Activated CD4-positive, alpha-beta T cell treated with anti-CD3 and anti-CD28 coated beads, Interleukin-2, amount 10 ng/mL, durations not matched to agents 7 days and 5 days (primary cell): Measurements from ENCODE around the gene SH3PXD2A. TPM values are rescaled to one million over a fixed set of nuclear protein-coding genes. Genes with fewer than 3 reads are reported as not detected.

ENCODE experiments used
- CTCF ChIA-PET: fragments of 350-600 bp; sonication (Branson Sonifier 250); formaldehyde crosslinking; loops from one replicate; lab custom pipeline; 2021; ENCODE audit warnings: antibody characterized with exemption; lab: Charles Lee
- POLR2A ChIA-PET: fragments of 350-600 bp; sonication (Branson Sonifier 250); formaldehyde crosslinking; loops from one replicate; lab custom pipeline; 2021; ENCODE audit warnings: antibody characterized with exemption; lab: Charles Lee
- DNase-seq: peaks from one replicate; pipeline ENCODE4 v3.0.0-alpha.2; 2020
- H3K27ac Mint-ChIP-seq: one replicate; pipeline ENCODE4 v1.8.0; 2021; ENCODE audit warnings: mild to moderate bottlenecking, moderate library complexity, mixed read lengths
- H3K27me3 Mint-ChIP-seq: one replicate; pipeline ENCODE4 v1.8.0; 2021; ENCODE audit warnings: mixed read lengths
- H3K36me3 Mint-ChIP-seq: one replicate; pipeline ENCODE4 v1.8.0; 2021; ENCODE audit warnings: low read depth, mixed read lengths
- H3K4me1 Mint-ChIP-seq: one replicate; pipeline ENCODE4 v1.8.0; 2021; ENCODE audit warnings: mixed read lengths
- H3K4me3 Mint-ChIP-seq: one replicate; pipeline ENCODE4 v1.8.0; 2021; ENCODE audit warnings: mild to moderate bottlenecking, moderate library complexity, mixed read lengths
- H3K9me3 Mint-ChIP-seq: one replicate; pipeline ENCODE4 v1.8.0; 2021; ENCODE audit warnings: mixed read lengths
- total RNA-seq, 2 experiments: library from RNA; stranded (reverse); gene quantifications; one replicate each; pipeline ENCODE4 v1.2.3, GENCODE V29; 2021

The SH3PXD2A gene
- total RNA-seq, 2 experiments from 2014 or later: 11.9 to 12.7 TPM

DNA sequence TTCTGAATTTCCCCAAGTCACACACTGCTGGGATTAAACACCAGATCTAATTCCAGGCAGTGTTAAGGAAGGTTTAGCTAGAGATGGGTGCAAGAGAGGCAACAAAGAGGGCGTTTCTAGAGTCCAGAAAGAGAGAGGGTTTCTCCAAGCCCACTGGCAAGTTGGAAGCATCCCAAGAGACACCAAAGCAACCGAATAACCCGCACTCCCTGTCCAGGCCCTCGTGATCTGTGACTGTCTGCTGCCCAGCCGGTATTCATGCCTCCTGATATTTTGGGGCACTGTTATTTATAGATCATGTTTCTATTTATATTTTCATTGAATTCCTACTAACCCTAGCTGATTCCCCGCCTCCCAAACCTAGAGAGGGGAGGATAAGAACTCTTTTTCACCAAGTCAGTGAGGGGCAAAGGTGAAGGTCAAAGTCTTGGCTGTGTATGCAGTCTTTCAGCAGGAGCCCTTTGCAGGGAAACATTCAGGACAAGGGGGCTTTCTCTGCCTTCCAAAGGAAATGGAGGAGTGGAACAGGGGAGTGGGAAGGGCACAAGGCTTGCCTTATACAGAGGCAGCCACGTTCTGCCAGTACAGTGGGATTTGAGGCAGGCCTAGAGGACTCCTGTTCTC is 103.6 kb downstream of the SH3PXD2A start:
- no peak overlapping the region for H3K27ac Mint-ChIP-seq
- POLR2A ChIA-PET: no interaction called here
- DNase-seq: no peak
- H3K9me3 Mint-ChIP-seq: peaks cover 19% of the 10 kb centered on the region
- CTCF ChIA-PET: interaction anchor here (0.6 to 10.8 kb wide), 8 partner anchors 11 to 96 kb away, joined by 3 to 71 read pairs (median 3); no protein-coding TSS in a partner anchor
- H3K4me3 Mint-ChIP-seq: no peak overlapping the region
- H3K27me3 Mint-ChIP-seq: peaks cover 35% of the 10 kb centered on the region
- peaks cover 12% of the 10 kb centered on the region for H3K36me3 Mint-ChIP-seq
- peaks cover 50% of the 10 kb centered on the region for H3K4me1 Mint-ChIP-seq

DNA sequence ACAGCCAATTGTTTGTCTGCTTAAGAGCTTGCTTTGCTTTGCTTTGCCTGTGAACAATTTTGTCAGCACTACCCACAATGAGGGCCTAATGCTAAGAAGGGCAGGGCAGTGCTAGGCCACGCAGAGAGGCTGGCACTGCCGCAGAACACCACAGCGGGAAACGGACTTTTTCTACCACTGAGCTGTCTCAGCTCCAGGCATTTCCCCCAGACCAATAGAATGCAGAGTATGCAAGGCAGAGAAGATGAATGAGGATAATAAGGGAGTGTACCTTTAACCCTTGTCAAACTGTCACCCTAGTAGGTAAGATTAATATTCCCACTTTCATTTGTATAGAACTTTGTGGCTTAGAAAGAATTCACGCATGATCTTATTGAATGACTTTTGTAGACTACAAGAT is 104.5 kb downstream of the SH3PXD2A start:
- no peak overlapping the region for H3K27ac Mint-ChIP-seq
- peaks cover 52% of the 10 kb centered on the region for H3K4me1 Mint-ChIP-seq
- peaks cover 12% of the 10 kb centered on the region for H3K36me3 Mint-ChIP-seq
- no peak for DNase-seq
- ChIA-PET CTCF (interaction anchor here (0.5 to 10.8 kb wide), 4 partner anchors 15 to 531 kb away, joined by 3 to 71 read pairs (median 4); no protein-coding TSS in a partner anchor), POLR2A (no interaction called here)
- H3K9me3 Mint-ChIP-seq: peaks cover 19% of the 10 kb centered on the region
- H3K27me3 Mint-ChIP-seq: peaks cover 30% of the 10 kb centered on the region
- no peak overlapping the region for H3K4me3 Mint-ChIP-seq

DNA sequence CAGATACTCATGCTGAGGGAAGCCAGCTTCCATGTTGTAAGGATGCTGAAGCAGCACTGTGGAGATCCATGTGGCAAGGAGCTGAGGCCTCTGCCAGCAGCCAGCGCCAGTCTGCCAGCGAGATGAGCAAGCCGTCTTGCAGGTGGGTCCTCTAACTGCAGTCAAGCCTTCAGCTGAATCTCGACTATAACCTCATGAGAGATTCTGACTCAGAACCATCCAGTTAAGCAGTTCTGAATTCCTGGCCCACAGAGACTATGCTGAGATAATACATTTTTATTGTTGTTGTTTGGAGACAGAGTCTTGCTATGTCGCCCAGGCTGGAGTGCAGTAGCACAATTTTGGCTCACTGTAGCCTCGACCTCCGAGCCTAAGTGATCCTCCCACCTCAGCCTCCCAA is 105.6 kb downstream of the SH3PXD2A start:
- Mint-ChIP-seq H3K4me1 (peaks cover 57% of the 10 kb centered on the region), H3K9me3 (peaks cover 19% of the 10 kb centered on the region), H3K4me3 (no peak overlapping the region), H3K36me3 (peaks cover 12% of the 10 kb centered on the region), H3K27ac (peak overlapping the region; percentile 31), H3K27me3 (peaks cover 25% of the 10 kb centered on the region)
- CTCF ChIA-PET: interaction anchor here (1.1 to 10.8 kb wide), 4 partner anchors 9 to 16 kb away, joined by 3 to 71 read pairs (median 17); no protein-coding TSS in a partner anchor
- POLR2A ChIA-PET: interaction anchor here (0.7 kb wide), 1 partner anchor 10 kb away, joined by 3 read pairs; no protein-coding TSS in a partner anchor
- no peak for DNase-seq

DNA sequence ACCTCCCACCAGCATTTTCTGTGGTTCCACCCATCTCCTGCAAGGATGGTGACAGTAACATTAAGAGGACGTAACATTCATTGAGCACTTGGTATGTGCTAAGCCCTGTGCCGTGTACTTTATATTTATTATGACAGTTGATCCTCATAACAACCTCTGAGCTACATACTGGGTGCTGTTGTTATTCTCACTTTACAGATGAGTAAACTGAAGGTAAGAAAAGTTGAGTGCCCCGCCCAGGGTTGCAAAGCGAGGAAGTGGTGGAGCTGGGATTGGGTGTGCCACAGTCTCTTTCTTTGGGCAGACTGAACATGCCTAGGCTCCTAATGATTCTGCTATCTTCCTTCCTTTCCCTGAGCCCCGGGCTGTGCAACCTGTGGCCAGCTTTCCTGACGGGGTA is 107.4 kb downstream of the SH3PXD2A start:
- H3K4me3 Mint-ChIP-seq: peak overlapping the region; percentile 9
- ChIA-PET POLR2A (interaction anchor here (1.7 kb wide), 1 partner anchor 10 kb away, joined by 6 read pairs; no protein-coding TSS in a partner anchor), CTCF (interaction anchor here (0.7 to 10.8 kb wide), 7 partner anchors 7 to 107 kb away, joined by 3 to 71 read pairs (median 18); partner anchors contain the start of gene SH3PXD2A)
- H3K9me3 Mint-ChIP-seq: peaks cover 15% of the 10 kb centered on the region
- H3K27ac Mint-ChIP-seq: peak overlapping the region; percentile 90
- peaks cover 11% of the 10 kb centered on the region for H3K36me3 Mint-ChIP-seq
- H3K4me1 Mint-ChIP-seq: peaks cover 50% of the 10 kb centered on the region
- peaks cover 11% of the 10 kb centered on the region for H3K27me3 Mint-ChIP-seq
- DNase-seq: peak; percentile 69

DNA sequence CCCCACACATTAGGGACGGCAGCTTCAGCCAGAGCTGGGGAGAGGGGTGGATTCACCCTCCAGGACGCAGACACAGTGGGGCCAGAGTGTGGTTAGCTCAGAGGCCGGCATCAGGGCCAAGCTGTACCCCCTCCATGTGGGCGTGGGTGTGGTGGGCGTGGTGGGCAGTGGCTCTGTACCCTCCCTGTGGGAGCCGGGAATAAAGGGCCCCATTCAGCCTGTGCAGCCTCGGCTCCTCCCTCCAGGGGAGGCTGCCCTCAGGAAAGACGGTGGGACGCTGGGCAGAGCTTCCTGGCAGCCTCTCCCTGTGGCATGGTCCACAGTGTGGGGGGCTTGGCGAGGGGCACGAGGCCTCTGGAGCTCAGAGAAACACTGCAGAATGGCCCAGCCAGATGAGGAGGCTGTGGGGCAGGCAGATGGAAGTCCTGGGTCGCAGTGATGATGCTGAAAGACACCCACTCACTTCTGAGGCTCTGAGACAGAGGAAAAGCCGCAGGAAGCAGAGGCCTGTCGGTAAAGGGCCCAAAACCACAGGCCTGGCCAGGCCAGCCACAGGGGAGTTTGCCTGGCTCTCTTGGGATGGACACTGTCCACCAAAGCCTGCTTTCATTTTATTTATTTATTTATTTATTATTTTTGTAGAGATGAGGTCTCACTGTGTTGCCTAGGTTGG is 108.0 kb downstream of the SH3PXD2A start:
- Mint-ChIP-seq H3K9me3 (peaks cover 11% of the 10 kb centered on the region), H3K4me1 (peaks cover 50% of the 10 kb centered on the region), H3K27me3 (peaks cover 10% of the 10 kb centered on the region), H3K36me3 (peaks cover 10% of the 10 kb centered on the region), H3K27ac (peak overlapping the region; percentile 90), H3K4me3 (no peak overlapping the region)
- no peak for DNase-seq
- ChIA-PET CTCF (interaction anchor here (0.7 to 5.6 kb wide), 6 partner anchors 8 to 108 kb away, joined by 3 to 30 read pairs (median 12); partner anchors contain the start of gene SH3PXD2A), POLR2A (interaction anchor here (1.7 kb wide), 1 partner anchor 11 kb away, joined by 6 read pairs; no protein-coding TSS in a partner anchor)

DNA sequence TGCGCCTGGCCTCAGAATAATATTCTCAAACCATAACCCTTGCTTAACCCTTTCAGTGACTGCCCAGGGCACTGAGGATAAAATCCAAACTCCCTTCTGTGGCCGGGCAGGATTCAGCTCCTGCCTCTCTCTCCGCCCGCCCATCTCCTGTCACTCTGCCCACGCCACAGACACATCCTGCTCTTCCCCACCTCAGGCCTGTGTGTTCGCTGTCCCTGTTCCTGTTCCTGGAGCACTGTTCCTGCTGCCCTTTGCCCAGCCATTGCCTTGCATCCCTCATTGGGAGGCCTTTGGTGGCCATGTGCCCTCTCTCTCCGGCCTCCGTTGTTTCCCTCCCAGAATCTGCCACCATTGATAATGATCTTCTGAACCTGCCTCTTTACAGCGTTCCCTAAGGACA is 108.8 kb downstream of the SH3PXD2A start:
- Mint-ChIP-seq H3K27me3 (peaks cover 3% of the 10 kb centered on the region), H3K4me3 (no peak overlapping the region), H3K36me3 (peaks cover 6% of the 10 kb centered on the region), H3K9me3 (peaks cover 4% of the 10 kb centered on the region), H3K27ac (peak overlapping the region; percentile 90), H3K4me1 (peaks cover 50% of the 10 kb centered on the region)
- CTCF ChIA-PET: interaction anchor here (1.4 to 5.6 kb wide), 4 partner anchors 8 to 18 kb away, joined by 5 to 30 read pairs (median 22); no protein-coding TSS in a partner anchor
- POLR2A ChIA-PET: no interaction called here
- DNase-seq: no peak

DNA sequence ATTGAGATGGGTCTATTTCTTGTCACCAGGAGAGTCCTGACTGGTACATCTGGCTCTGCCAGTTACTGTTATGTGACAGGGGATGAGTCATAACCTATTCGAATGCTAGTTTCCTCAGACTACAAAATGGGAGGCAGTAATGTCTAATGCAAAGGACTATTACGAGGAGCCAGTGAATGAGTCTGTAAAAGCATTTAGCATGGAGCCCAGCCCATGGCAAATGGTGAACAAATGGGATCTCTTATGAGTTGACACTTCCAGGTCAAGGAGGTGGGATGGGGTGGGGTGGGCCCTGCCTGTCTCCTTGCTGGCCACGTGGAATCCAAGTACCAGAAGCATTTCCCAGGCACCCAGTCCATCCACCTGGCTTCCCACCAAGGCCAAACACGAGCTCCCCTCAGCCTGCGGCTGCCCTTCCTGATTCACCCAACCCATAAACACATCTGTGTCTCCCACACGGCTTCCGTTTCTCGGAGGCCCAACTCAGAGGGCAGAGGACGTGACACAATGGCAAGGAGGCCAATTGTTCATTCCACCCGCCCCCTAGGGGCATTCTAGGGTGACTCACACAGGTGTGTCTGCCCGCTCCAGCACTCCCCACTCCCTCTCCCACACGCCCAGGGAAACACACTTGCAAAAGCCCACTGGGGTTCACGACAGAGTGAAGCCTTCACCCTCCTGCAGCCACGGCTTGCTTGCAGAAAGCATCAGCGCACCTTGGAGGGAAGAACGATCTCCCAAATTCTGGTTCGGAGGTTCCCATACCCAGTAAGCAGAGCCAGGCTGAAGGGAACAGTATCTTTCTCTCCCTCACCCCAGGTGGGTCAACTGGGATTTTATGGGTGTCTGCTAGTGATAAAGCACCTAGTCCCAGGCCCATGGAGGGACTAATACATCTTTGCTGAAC is 109.8 kb downstream of the SH3PXD2A start:
- peaks cover 1% of the 10 kb centered on the region for H3K36me3 Mint-ChIP-seq
- POLR2A ChIA-PET: no interaction called here
- H3K27ac Mint-ChIP-seq: peak overlapping the region; percentile 88
- peak; percentile 53 for DNase-seq
- H3K9me3 Mint-ChIP-seq: no peaks in the 10 kb centered on the region
- no peak overlapping the region for H3K4me3 Mint-ChIP-seq
- CTCF ChIA-PET: interaction anchor here (1.5 to 5.6 kb wide), 4 partner anchors 9 to 17 kb away, joined by 3 to 30 read pairs (median 22); no protein-coding TSS in a partner anchor
- H3K4me1 Mint-ChIP-seq: peaks cover 50% of the 10 kb centered on the region
- no peaks in the 10 kb centered on the region for H3K27me3 Mint-ChIP-seq

DNA sequence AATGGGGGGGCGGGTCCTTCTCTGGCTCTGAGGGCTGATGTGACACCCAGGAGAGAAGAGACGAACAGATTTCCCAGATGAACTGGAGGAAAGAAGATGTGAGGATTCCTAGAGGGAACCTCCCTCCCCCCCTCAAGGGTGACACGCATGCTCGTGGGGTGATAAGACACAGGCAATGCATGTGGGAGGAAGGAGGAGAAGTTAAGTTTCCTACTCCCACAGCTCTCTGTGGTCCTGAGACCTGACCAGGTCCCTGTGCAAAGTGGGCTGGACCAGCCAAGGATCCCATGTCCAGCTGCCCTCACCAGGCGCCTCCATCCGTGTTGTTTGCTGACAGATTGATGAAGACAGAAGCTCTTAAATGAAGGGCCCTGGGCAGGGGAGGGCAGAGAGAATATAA is 112.6 kb downstream of the SH3PXD2A start:
- ChIA-PET CTCF (interaction anchor here (1.1 to 1.3 kb wide), 2 partner anchors 14 to 106 kb away, joined by 3 read pairs; no protein-coding TSS in a partner anchor), POLR2A (no interaction called here)
- H3K4me3 Mint-ChIP-seq: no peak overlapping the region

DNA sequence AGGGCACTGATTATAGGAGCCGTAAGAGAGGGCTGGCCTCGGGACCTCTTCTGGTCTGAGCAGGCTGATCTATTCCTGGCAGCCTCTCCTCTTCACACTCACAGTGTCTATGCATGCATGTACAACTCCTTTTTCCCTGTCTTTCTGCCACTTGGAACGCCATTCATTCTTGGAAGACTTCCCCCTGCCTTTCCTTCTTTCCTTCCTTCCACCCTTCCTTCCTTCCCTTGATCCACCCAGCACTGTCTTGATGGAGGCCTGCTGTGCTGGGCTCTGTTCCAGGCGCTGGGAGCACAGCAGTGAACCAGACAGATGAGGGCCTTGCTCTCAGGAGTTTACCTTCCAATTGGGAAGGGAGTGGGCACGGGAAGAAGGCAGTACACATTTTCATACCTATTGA is 114.8 kb downstream of the SH3PXD2A start:
- H3K4me3 Mint-ChIP-seq: no peak overlapping the region
- ChIA-PET CTCF (interaction anchor here (0.9 to 1.3 kb wide), 3 partner anchors 11 to 18 kb away, joined by 3 read pairs; no protein-coding TSS in a partner anchor), POLR2A (no interaction called here)
- H3K4me1 Mint-ChIP-seq: peaks cover 14% of the 10 kb centered on the region
- H3K27me3 Mint-ChIP-seq: peaks cover 4% of the 10 kb centered on the region
- no peak overlapping the region for H3K27ac Mint-ChIP-seq
- H3K9me3 Mint-ChIP-seq: no peaks in the 10 kb centered on the region
- no peak for DNase-seq
- no peaks in the 10 kb centered on the region for H3K36me3 Mint-ChIP-seq

More for the DNA sequence above, 112.6 kb downstream of the SH3PXD2A start:
- H3K27ac Mint-ChIP-seq: peak overlapping the region; percentile 32
- peaks cover 32% of the 10 kb centered on the region for H3K4me1 Mint-ChIP-seq
- peaks cover 2% of the 10 kb centered on the region for H3K27me3 Mint-ChIP-seq
- no peaks in the 10 kb centered on the region for H3K36me3 Mint-ChIP-seq
- no peaks in the 10 kb centered on the region for H3K9me3 Mint-ChIP-seq
- no peak for DNase-seq

DNA sequence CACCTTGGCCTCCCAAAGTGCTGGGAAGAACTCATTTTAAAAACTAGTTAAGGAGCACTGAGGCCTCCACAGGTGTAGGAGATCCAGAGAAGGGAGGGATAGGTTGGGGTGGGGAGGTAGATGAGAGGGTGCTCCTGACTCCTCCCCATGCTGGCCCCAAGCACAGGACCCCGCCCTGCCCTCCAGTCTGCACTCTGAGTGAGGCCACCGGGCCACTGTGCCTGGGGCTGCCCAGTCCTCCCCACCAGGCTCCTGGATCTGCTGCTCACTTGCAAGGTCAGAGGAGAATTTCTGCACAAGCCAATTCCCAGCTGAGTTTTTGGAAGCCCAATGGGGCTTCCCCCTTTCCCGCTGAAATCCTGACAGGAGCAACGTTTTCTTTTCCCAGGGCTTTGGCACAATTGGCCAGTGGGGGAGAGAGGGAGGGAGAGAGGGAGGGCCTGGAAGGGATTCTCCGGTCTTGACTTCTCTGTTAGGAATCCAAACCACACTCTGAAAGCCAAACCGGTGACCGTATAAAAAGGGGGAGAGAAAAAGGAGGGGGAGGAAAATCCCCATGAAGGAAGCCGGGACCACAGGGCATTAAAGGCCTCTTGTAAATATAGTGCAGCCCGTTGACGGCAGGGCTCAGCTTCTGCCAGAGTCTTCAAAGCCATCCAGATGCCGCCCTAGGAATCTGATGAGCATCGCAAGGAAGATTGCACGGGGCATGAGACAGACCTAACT is 116.2 kb downstream of the SH3PXD2A start:
- Mint-ChIP-seq H3K36me3 (no peaks in the 10 kb centered on the region), H3K27ac (peak overlapping the region; percentile 21), H3K4me1 (no peaks in the 10 kb centered on the region), H3K27me3 (peaks cover 5% of the 10 kb centered on the region), H3K4me3 (no peak overlapping the region), H3K9me3 (no peaks in the 10 kb centered on the region)
- no peak for DNase-seq
- POLR2A ChIA-PET: no interaction called here
- CTCF ChIA-PET: interaction anchor here (0.9 kb wide), 1 partner anchor 13 kb away, joined by 6 read pairs; no protein-coding TSS in a partner anchor

DNA sequence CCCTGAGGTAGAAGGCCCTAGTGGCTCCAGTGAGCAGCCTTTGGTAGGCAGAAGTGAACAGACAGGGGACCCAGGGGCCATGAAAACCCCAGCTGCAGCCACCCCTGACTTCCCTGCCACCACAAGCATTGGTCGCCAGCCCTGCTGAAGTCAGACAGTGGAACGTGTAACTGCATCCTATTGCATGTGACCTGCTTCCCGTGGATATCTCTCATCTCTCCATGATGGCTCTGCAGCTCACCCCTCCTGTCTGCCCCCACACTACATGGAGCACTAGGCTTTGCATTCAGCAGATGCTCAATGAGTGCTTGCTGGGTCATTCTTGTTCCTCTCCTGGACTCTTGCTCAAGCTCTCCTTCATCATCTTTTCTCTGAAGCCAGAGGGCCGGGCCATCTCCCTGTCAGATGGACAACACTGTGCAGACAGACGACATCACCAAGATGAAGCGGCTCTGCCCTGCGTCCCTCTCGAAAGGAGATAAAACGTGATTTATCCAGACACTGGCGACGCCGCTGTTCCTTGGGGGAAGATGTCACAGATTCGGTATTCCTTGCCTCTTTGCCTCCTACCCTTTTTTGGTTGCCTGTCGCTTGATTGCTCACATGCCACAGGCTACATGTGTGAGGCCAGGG is 117.5 kb downstream of the SH3PXD2A start:
- Mint-ChIP-seq H3K36me3 (no peaks in the 10 kb centered on the region), H3K9me3 (no peaks in the 10 kb centered on the region), H3K27ac (no peak overlapping the region), H3K4me1 (no peaks in the 10 kb centered on the region), H3K4me3 (no peak overlapping the region), H3K27me3 (peaks cover 8% of the 10 kb centered on the region)
- POLR2A ChIA-PET: no interaction called here
- CTCF ChIA-PET: interaction anchor here (0.9 to 1.5 kb wide), 6 partner anchors 12 to 77 kb away, joined by 3 to 6 read pairs (median 4); no protein-coding TSS in a partner anchor
- no peak for DNase-seq
